Peyer's patch (tissue), 4 donors: ENCODE measurements around the gene SLC35E2B.
"Not testable (repeated sequence)": the region's sequence is repeated elsewhere in the genome, so short reads cannot be mapped to it uniquely, and the experiment has no call there.

Experiments used
- CTCF ChIP-seq, 6 experiments: fragments of 450-650 bp in 4 of 6; fragments of 200-600 bp in 2 of 6; sonication (generic) in 1 of 6; IDR thresholded peaks; one replicate each; pipeline ENCODE4 v1.5.1; 2017 to 2019; ENCODE audit warnings: antibody characterized with exemption in 6 of 6, mild to moderate bottlenecking in 3 of 6, moderate library complexity in 1 of 6
- POLR2A ChIP-seq, 2 donors: fragments of 450-650 bp; IDR thresholded peaks; one replicate each; pipeline ENCODE4 v1.5.1; 2017; ENCODE audit warnings: antibody characterized with exemption in 2 of 2, mild to moderate bottlenecking in 2 of 2, moderate library complexity in 2 of 2

- TF ChIP-seq CTCF, POLR2A (IDR thresholded peaks at IDR 0.05): not testable (repeated sequence)
Observed at GRCh38 chr1:1634613-1635012, 58.0 kb downstream of the SLC35E2B start.
